BLaER1 (cell line): ENCODE data around the gene CLDN5.

Source experiments
- H3K27ac ChIP-seq: shearing (Covaris generic); formaldehyde crosslinking; 2 replicates; pipeline ENCODE4 v1.8.1; 2022
- H3K27me3 ChIP-seq: shearing (Covaris generic); formaldehyde crosslinking; 2 replicates; pipeline ENCODE4 v1.8.1; 2022
- H3K36me3 ChIP-seq: shearing (Covaris generic); formaldehyde crosslinking; 2 replicates; pipeline ENCODE4 v1.8.1; 2022
- H3K4me1 ChIP-seq: shearing (Covaris generic); formaldehyde crosslinking; 2 replicates; pipeline ENCODE4 v1.8.1; 2022
- H3K4me2 ChIP-seq: shearing (Covaris generic); formaldehyde crosslinking; 2 replicates; pipeline ENCODE4 v1.8.1; 2022
- H3K4me3 ChIP-seq: shearing (Covaris generic); formaldehyde crosslinking; 2 replicates; pipeline ENCODE4 v1.8.1; 2022
- H3K9ac ChIP-seq: shearing (Covaris generic); formaldehyde crosslinking; 2 replicates; pipeline ENCODE4 v1.8.1; 2022
- H3K9me3 ChIP-seq: shearing (Covaris generic); formaldehyde crosslinking; 2 replicates; pipeline ENCODE4 v1.8.1; 2022
- H4K20me1 ChIP-seq: shearing (Covaris generic); formaldehyde crosslinking; 2 replicates; pipeline ENCODE4 v1.8.1; 2022
- Cebpa-rat ChIP-seq: shearing (Covaris generic); IDR thresholded peaks from 2 replicates; pipeline ENCODE4 v1.8.1; 2022

The CLDN5 gene

GRCh38 chr22:19498154-19498865 lies 25.9 kb downstream of the CLDN5 start:
- Histone ChIP-seq H3K36me3 (peaks cover 91% of the 10 kb centered on the region), H3K4me2 (no peak overlapping the region), H4K20me1 (no peaks in the 10 kb centered on the region; the same call in 1 of the 2 replicates), H3K27ac (no peak overlapping the region), H3K4me1 (no peaks in the 10 kb centered on the region), H3K9me3 (no peaks in the 10 kb centered on the region), H3K9ac (no peak overlapping the region), H3K27me3 (no peaks in the 10 kb centered on the region), H3K4me3 (no peak overlapping the region)
- no peak for TF ChIP-seq Cebpa-rat

DNA sequence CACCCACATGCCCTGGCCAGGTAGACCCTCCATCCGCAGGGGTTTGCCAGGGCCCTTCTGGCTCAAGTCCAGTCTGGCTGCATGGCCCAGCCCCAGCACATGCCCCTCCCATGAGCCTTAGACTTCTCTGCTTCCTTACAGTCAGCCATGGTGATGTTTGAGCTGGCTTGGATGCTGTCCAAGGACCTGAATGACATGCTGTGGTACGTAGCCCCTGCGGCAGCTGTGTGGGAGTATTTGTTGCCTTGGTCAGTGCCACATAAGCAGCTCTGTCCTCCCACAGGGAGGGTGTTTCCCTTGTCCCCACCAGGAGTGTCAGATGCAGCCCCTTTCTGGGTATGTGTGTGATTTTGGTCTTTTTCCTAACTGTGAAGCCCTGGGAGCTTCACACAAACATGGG lies 27.0 kb downstream of the CLDN5 start:
- Histone ChIP-seq H4K20me1 (peaks cover 5% of the 10 kb centered on the region; the same call in 1 of the 2 replicates), H3K9ac (no peak overlapping the region), H3K4me3 (no peak overlapping the region), H3K27ac (no peak overlapping the region), H3K36me3 (peaks cover 94% of the 10 kb centered on the region), H3K27me3 (no peaks in the 10 kb centered on the region), H3K4me1 (no peaks in the 10 kb centered on the region), H3K9me3 (no peaks in the 10 kb centered on the region), H3K4me2 (no peak overlapping the region)
- no peak for TF ChIP-seq Cebpa-rat

DNA sequence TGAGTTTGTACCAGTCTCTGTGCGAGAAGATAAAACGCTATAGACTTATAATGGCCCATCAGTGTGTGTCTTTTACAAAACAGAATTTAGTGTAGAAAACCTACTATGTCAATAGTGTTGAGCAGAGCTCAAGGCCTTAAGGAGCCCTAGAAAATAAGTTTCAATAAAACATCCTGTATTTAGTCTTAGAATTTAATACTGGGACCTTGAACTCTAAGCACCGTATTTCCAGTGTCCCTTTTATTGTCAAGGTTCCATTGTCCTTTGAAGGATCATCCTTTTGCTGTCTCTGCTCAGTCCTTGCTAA lies 27.9 kb downstream of the CLDN5 start:
- peaks cover 97% of the 10 kb centered on the region for H3K36me3 ChIP-seq
- H3K4me3 ChIP-seq: no peak overlapping the region

GRCh38 chr22:19495562-19496323 lies 28.5 kb downstream of the CLDN5 start:
- Histone ChIP-seq H3K27ac (no peak overlapping the region), H3K9me3 (no peaks in the 10 kb centered on the region), H3K4me2 (no peak overlapping the region), H3K4me1 (no peaks in the 10 kb centered on the region), H3K27me3 (no peaks in the 10 kb centered on the region), H3K36me3 (peaks cover 95% of the 10 kb centered on the region), H4K20me1 (peaks cover 5% of the 10 kb centered on the region; the same call in 1 of the 2 replicates), H3K4me3 (no peak overlapping the region), H3K9ac (no peak overlapping the region)
- no peak for TF ChIP-seq Cebpa-rat

More for the DNA sequence above, 27.9 kb downstream of the CLDN5 start:
- Histone ChIP-seq H3K9ac (no peak overlapping the region), H3K9me3 (no peaks in the 10 kb centered on the region), H3K27ac (no peak overlapping the region), H3K4me1 (no peaks in the 10 kb centered on the region), H3K4me2 (no peak overlapping the region), H4K20me1 (peaks cover 5% of the 10 kb centered on the region; the same call in 1 of the 2 replicates), H3K27me3 (no peaks in the 10 kb centered on the region)
- TF ChIP-seq Cebpa-rat: no peak

DNA sequence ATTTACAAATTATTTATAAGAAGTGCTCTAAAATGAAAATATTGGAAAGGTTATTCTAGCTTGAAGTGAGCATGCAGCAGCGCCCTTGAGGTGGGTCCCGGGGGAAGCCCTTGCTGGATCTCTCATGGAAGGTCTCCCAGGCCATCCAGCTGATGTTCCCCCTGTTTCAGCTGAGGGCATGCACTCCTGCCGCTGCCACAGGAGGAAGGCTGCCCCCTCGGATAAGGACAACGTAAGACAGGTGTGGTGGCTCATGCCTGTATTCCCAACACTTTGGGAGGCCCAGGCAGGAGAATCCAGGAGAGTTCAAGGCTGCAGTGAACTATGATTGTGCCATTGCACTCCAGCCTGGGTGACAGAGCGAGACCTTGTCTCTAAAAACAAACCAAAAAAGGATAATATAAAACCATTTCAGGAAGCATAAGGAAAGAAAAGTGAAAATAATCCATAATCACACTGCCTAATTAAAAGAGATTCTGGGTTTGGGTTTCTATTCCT lies 29.5 kb downstream of the CLDN5 start:
- Histone ChIP-seq H3K36me3 (peaks cover 91% of the 10 kb centered on the region), H4K20me1 (peaks cover 5% of the 10 kb centered on the region; the same call in 1 of the 2 replicates), H3K27me3 (no peaks in the 10 kb centered on the region), H3K27ac (no peak overlapping the region), H3K4me2 (no peak overlapping the region), H3K4me3 (no peak overlapping the region), H3K9me3 (no peaks in the 10 kb centered on the region), H3K9ac (no peak overlapping the region), H3K4me1 (no peaks in the 10 kb centered on the region)
- TF ChIP-seq Cebpa-rat: no peak

- peaks cover 89% of the 10 kb centered on the region for H3K36me3 ChIP-seq
- no peaks in the 10 kb centered on the region for H3K27me3 ChIP-seq
- H3K9me3 ChIP-seq: no peaks in the 10 kb centered on the region
- H3K4me3 ChIP-seq: no peak overlapping the region
- H3K9ac ChIP-seq: no peak overlapping the region
- no peak overlapping the region for H3K27ac ChIP-seq
- H4K20me1 ChIP-seq: peaks cover 10% of the 10 kb centered on the region; the same call in 1 of the 2 replicates
- H3K4me1 ChIP-seq: no peaks in the 10 kb centered on the region
- TF ChIP-seq Cebpa-rat: no peak
- no peak overlapping the region for H3K4me2 ChIP-seq
These were observed 30.1 kb downstream of the CLDN5 start for GRCh38 chr22:19494001-19494560.

DNA sequence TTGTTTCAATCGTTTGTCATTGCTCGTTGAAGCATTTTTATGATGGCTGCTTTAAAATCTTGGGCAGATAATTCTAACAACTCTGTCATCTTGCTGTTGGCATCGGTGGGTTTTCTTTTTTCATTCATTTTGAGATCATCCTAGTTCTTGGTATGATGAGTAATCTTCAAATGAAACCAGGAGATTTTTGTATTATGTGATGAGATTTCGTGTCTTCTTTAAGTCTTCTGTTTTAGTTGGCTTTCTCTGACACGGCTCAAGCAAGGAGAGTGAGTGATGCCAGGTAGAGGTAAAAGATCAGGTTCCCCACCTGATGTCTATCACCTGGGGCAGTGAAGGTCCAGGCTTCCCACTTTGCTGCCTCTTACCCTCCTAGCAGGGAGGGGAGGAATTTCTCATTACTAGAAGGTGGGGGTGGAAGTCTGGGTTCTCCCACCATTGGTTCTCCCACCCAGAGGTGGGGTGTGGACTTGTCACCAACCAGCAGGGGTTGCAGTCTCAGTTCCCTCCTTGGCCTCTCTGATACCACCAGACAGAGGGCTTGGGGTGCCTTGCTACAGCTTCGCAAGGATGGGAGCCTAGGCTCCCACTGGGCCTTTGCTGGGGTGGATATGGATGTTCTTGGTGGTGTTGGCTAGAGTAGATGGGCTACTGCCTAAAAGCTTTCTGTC lies 31.6 kb downstream of the CLDN5 start:
- H3K27me3 ChIP-seq: no peaks in the 10 kb centered on the region
- no peaks in the 10 kb centered on the region for H3K9me3 ChIP-seq
- H3K36me3 ChIP-seq: peaks cover 89% of the 10 kb centered on the region
- no peak overlapping the region for H3K27ac ChIP-seq
- no peak for TF ChIP-seq Cebpa-rat
- no peak overlapping the region for H3K4me3 ChIP-seq
- H3K4me1 ChIP-seq: no peaks in the 10 kb centered on the region
- H3K4me2 ChIP-seq: no peak overlapping the region
- H4K20me1 ChIP-seq: peaks cover 21% of the 10 kb centered on the region; the same call in 1 of the 2 replicates
- H3K9ac ChIP-seq: no peak overlapping the region

DNA sequence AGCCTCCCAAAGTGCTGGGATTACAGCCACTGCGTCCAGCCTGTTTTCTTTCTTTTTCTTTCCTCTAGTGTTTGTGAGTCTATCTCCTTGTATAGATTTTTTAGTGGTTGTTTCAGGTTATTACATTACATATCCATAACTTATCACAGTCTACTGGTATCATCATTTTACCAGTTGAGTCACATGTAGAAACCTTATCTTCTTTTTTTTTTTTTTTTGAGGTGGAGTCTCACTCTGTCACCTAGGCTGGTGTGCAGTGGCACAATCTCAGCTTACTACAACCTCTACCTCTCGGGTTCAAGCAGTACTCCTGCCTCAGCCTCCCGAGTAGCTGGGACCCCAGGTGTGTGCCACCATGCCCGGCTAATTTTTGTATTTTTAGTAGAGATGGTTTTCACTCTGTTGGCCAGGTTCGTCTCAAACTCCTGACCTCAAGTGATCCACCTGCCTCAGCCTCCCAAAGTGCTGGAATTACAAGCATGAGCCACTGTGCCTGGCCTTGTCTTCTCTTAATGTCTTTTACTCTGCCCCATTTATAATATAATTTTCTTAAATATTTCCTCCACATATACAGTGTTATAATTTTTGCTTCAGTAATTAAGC lies 33.5 kb downstream of the CLDN5 start:
- Histone ChIP-seq H3K9me3 (no peaks in the 10 kb centered on the region), H3K4me1 (no peaks in the 10 kb centered on the region), H3K36me3 (peaks cover 85% of the 10 kb centered on the region), H3K4me2 (no peak overlapping the region), H3K9ac (no peak overlapping the region), H3K27me3 (no peaks in the 10 kb centered on the region), H4K20me1 (peaks cover 21% of the 10 kb centered on the region; the same call in 1 of the 2 replicates), H3K27ac (no peak overlapping the region), H3K4me3 (no peak overlapping the region)
- no peak for TF ChIP-seq Cebpa-rat
